ENCODE measurements around the gene NPNT.

Gene NPNT

GRCh38 chr4:105989485-105990242 is 94.4 kb downstream of the NPNT start:
- Histone ChIP-seq H3K27me3 (no peaks in the 10 kb centered on the region), H3K4me2 (no peak overlapping the region), H3K4me1 (peaks cover 15% of the 10 kb centered on the region), H3K36me3 (no peaks in the 10 kb centered on the region), H3K27ac (no peak overlapping the region), H4K20me1 (no peaks in the 10 kb centered on the region), H3K4me3 (no peak overlapping the region), H3K9me3 (no peaks in the 10 kb centered on the region), H3K9ac (no peak overlapping the region)
- no peak for TF ChIP-seq Cebpa-rat (IDR thresholded peaks at IDR 0.05)

GRCh38 chr4:105990933-105991332 is 95.7 kb downstream of the NPNT start:
- H3K4me2 ChIP-seq = peak overlapping the region; percentile 35
- H3K4me1 ChIP-seq = peaks cover 15% of the 10 kb centered on the region
- H3K27ac ChIP-seq = peak overlapping the region; percentile 54; the same call in 1 of the 2 replicates
- H3K36me3 ChIP-seq = no peaks in the 10 kb centered on the region
- no peaks in the 10 kb centered on the region for H3K27me3 ChIP-seq
- no peak overlapping the region for H3K9ac ChIP-seq
- H4K20me1 ChIP-seq = no peaks in the 10 kb centered on the region
- TF ChIP-seq Cebpa-rat (IDR thresholded peaks at IDR 0.05) = no peak
- no peak overlapping the region for H3K4me3 ChIP-seq
- H3K9me3 ChIP-seq = no peaks in the 10 kb centered on the region

DNA sequence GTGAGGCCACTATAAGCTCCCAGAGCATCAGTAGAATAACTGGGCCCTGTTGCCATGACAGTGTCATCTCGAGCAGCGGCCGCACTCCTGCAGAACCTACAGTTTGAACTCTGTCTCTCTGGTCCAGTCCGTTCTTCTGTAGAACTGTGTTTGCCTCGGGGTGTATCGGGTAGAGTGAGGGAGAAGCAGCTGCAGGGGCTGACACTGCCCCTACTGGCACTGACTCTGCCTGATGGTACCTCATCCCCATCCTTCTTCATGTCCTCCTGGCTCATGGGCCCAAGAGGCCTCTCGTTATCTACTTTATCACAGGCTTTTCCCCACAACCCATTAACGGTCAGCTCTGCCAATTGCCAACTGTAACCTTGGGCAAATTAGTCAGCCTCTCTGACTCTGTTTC is 96.5 kb downstream of the NPNT start:
- no peaks in the 10 kb centered on the region for H4K20me1 ChIP-seq
- H3K4me3 ChIP-seq = no peak overlapping the region
- H3K4me1 ChIP-seq = peaks cover 15% of the 10 kb centered on the region
- peak overlapping the region; percentile 35; the same call in 1 of the 2 replicates for H3K4me2 ChIP-seq
- no peak overlapping the region for H3K27ac ChIP-seq
- H3K27me3 ChIP-seq = no peaks in the 10 kb centered on the region
- no peak for TF ChIP-seq Cebpa-rat (IDR thresholded peaks at IDR 0.05)
- H3K36me3 ChIP-seq = no peaks in the 10 kb centered on the region
- H3K9me3 ChIP-seq = no peaks in the 10 kb centered on the region
- H3K9ac ChIP-seq = no peak overlapping the region

GRCh38 chr4:105992641-105993305 is 97.5 kb downstream of the NPNT start:
- no peaks in the 10 kb centered on the region for H4K20me1 ChIP-seq
- H3K4me3 ChIP-seq = no peak overlapping the region
- no peak overlapping the region for H3K27ac ChIP-seq
- no peaks in the 10 kb centered on the region for H3K27me3 ChIP-seq
- TF ChIP-seq Cebpa-rat (IDR thresholded peaks at IDR 0.05) = no peak
- no peaks in the 10 kb centered on the region for H3K36me3 ChIP-seq
- peaks cover 15% of the 10 kb centered on the region for H3K4me1 ChIP-seq
- no peak overlapping the region for H3K4me2 ChIP-seq
- H3K9me3 ChIP-seq = no peaks in the 10 kb centered on the region
- H3K9ac ChIP-seq = no peak overlapping the region

DNA sequence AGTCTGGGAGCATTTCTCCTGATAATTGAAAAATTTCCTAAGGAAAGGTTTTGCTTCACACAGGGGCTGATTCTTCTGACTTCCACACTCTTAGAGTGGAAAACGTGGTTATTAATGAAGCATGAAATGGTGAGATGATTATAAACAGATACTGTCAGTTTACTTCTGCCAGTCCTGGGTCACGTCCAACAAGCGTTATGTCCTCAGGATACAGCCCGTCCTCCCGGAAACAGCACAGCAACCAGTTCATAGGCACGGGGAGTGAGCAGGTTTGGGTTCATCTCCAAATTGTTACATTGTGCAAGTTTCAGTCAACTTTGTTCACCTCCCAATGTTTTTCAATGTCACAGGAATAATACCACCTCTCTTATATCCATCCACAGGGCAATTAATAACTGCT is 98.8 kb downstream of the NPNT start:
- Histone ChIP-seq H3K27ac (no peak overlapping the region), H4K20me1 (no peaks in the 10 kb centered on the region), H3K9me3 (no peaks in the 10 kb centered on the region), H3K4me3 (no peak overlapping the region), H3K36me3 (no peaks in the 10 kb centered on the region), H3K27me3 (no peaks in the 10 kb centered on the region), H3K4me2 (no peak overlapping the region), H3K9ac (no peak overlapping the region), H3K4me1 (peaks cover 15% of the 10 kb centered on the region)
- TF ChIP-seq Cebpa-rat (IDR thresholded peaks at IDR 0.05) = no peak

GRCh38 chr4:105994841-105995501 is 99.7 kb downstream of the NPNT start:
- no peak overlapping the region for H3K9ac ChIP-seq
- H3K4me3 ChIP-seq = no peak overlapping the region
- no peak overlapping the region for H3K4me2 ChIP-seq
- no peaks in the 10 kb centered on the region for H3K36me3 ChIP-seq
- no peaks in the 10 kb centered on the region for H3K27me3 ChIP-seq
- H3K4me1 ChIP-seq = peaks cover 15% of the 10 kb centered on the region
- no peaks in the 10 kb centered on the region for H4K20me1 ChIP-seq
- H3K27ac ChIP-seq = no peak overlapping the region
- no peaks in the 10 kb centered on the region for H3K9me3 ChIP-seq
- TF ChIP-seq Cebpa-rat (IDR thresholded peaks at IDR 0.05) = no peak

- Histone ChIP-seq H3K36me3 (no peaks in the 10 kb centered on the region), H3K27ac (no peak overlapping the region), H3K27me3 (no peaks in the 10 kb centered on the region), H3K9ac (no peak overlapping the region), H3K4me1 (no peaks in the 10 kb centered on the region), H3K9me3 (no peaks in the 10 kb centered on the region), H4K20me1 (no peaks in the 10 kb centered on the region), H3K4me3 (no peak overlapping the region), H3K4me2 (no peak overlapping the region)
- TF ChIP-seq Cebpa-rat (IDR thresholded peaks at IDR 0.05) = no peak
Observed at GRCh38 chr4:105996845-105997244, 101.6 kb downstream of the NPNT start.

- Histone ChIP-seq H3K9ac (no peak overlapping the region), H3K36me3 (no peaks in the 10 kb centered on the region), H3K4me3 (no peak overlapping the region), H3K4me2 (no peak overlapping the region), H3K27me3 (no peaks in the 10 kb centered on the region), H4K20me1 (no peaks in the 10 kb centered on the region), H3K27ac (no peak overlapping the region), H3K4me1 (no peaks in the 10 kb centered on the region), H3K9me3 (no peaks in the 10 kb centered on the region)
- TF ChIP-seq Cebpa-rat (IDR thresholded peaks at IDR 0.05) = no peak
Observed at GRCh38 chr4:105998171-105999063, 103.1 kb downstream of the NPNT start.

DNA sequence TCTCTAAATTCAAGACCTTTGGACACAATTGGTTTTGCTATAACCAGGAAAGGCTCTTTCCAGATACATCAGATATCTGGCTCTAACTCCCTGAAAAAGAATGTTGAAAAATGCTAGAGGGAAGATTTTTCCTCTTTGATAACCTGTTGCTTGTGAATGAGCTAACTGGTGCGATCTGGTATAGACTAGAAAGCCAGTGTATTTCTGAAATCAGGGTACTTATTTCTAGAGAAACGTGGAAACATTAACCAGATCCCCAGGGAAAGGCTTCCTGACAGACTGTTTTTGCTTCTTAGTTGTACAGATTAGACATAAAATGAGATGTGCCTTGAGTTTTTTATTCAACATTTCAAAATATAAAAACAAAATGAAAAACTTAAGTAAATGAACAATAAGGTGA is 107.7 kb downstream of the NPNT start:
- no peak for TF ChIP-seq Cebpa-rat (IDR thresholded peaks at IDR 0.05)
- Histone ChIP-seq H3K4me1 (no peaks in the 10 kb centered on the region), H3K36me3 (no peaks in the 10 kb centered on the region), H3K4me3 (no peak overlapping the region), H4K20me1 (no peaks in the 10 kb centered on the region), H3K9ac (no peak overlapping the region), H3K27ac (no peak overlapping the region), H3K4me2 (no peak overlapping the region), H3K9me3 (no peaks in the 10 kb centered on the region), H3K27me3 (no peaks in the 10 kb centered on the region)
